Erythroblast (primary cell): ENCODE results near the gene NLN.

ENCODE experiments used
- GATA1 ChIP-seq: IDR thresholded peaks from 2 replicates; pipeline ENCODE4 v1.6.1; 2011; ENCODE audit warnings: low read depth, mild to moderate bottlenecking, control low read depth, low read length, moderate library complexity
- POLR2A ChIP-seq: IDR thresholded peaks from 2 replicates; pipeline ENCODE4 v1.6.1; 2011; ENCODE audit warnings: mild to moderate bottlenecking, low read length

DNA sequence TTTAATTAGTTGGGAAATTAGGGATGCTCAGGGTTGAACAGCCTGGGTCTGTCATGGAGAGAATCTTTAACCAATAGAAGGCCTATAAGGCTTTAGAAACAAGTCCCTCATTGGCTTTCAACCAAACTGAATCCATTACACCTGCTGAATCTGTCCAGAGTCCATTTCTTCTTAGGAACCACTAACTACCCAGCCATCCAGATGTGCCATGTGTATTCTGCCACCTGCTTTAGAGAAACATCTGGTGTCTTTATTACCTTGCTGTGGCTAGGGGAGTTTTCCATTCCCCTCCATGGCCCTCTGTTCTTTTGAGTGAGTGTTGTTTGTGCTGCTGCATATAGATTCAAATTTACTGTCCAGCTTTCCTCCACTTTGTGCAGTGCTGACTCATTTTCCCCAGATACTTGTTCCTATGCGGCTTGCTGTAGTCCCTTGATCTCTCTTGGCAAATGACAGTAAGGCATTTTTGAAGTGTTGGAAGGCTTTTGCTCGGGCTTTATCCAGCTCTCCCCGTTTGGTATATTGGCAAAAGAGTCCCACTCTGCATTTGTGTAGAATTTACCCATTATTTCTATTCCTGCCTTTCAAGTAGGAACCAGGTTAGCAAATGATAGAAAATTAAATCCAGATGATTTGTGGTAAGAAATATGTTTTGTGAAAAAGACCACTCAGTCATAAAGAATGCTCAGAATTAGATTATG, 54.6 kb downstream of the NLN start:
- no peak for TF ChIP-seq POLR2A
- no peak for TF ChIP-seq GATA1
